A204.1 (cell line): ENCODE data around the gene SC5D.
A peak's percentile ranks its signal among the peaks of the same experiment; 100 is the strongest.

Source experiments
- FAIRE-seq: peaks from 2 replicates; lab custom pipeline; 2012; peaks lifted over from hg19 to GRCh38; lab: Jason Lieb, UNC

Gene SC5D, protein sequence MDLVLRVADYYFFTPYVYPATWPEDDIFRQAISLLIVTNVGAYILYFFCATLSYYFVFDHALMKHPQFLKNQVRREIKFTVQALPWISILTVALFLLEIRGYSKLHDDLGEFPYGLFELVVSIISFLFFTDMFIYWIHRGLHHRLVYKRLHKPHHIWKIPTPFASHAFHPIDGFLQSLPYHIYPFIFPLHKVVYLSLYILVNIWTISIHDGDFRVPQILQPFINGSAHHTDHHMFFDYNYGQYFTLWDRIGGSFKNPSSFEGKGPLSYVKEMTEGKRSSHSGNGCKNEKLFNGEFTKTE

DNA sequence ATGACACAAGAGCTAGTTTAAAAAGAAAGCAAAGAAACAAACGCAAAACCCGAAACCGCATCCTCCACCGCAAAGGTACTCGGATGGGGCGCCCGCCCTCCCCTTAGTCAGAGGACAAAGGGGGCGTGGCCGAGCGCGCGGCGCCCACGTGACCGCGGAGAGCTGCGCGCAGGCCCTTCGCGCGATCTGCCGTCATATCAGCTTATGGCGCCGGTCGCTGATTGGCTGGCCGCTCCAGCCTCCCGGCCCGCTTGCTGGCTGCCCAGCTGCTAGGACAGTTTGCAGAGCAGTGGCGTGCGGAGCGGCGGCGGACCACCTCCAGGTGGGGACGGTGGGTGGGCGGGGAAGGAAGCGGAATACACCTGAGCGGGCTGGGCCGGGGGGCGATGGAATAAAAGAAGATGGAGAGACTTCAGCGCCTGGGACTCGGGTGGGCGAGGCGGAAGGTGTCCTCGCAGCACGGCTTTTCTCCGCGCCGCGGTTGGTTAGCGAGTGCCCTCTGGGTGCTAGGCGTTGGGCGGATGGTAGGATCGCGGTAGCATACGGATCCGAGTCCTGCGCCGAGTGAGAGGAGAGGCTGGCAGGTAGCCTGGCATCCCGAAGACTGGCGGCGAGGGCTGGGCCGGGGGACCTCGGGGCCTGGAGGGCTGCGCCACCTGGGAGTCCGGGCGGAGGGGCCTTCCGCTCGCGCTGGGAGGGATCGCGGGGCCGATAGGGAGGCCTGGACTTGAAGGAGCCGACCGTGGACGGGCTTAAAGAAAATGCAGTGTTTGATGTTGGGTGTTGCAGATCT, at the start of gene SC5D:
Gene SC5D (plus strand): TSS at position 277 of the 793 bp plus-strand sequence. CDS start 10,605 bp downstream, outside the sequence.
- FAIRE-seq = peak; percentile 37

DNA sequence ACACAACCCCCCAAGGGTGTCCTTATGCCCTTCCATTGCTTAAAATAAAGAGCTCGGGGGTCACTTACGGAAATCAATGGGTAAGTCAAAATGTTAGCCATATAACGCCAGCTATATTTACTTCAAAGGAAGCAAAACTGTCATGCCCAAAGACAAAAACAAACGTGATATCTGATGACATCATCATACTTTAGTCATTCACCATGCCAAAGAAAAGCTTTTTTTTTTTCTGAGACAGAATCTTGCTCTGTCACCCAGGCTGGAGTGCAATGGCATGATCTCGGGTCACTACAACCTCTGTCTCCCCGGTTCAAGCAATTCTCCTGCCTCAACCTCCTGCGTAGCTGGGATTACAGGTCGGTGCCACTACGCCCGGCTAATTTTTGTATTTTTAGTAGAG, 47.7 kb upstream of the SC5D start:
- FAIRE-seq = no peak

GRCh38 chr11:121246021-121246768, 46.4 kb upstream of the SC5D start:
- no peak for FAIRE-seq

GRCh38 chr11:121246769-121247035, 45.9 kb upstream of the SC5D start:
- FAIRE-seq = no peak

- FAIRE-seq = no peak
Observed at GRCh38 chr11:121248496-121248895, 44.1 kb upstream of the SC5D start.

- peak; percentile 99 for FAIRE-seq
Observed at GRCh38 chr11:121249039-121249663, 43.4 kb upstream of the SC5D start.

DNA sequence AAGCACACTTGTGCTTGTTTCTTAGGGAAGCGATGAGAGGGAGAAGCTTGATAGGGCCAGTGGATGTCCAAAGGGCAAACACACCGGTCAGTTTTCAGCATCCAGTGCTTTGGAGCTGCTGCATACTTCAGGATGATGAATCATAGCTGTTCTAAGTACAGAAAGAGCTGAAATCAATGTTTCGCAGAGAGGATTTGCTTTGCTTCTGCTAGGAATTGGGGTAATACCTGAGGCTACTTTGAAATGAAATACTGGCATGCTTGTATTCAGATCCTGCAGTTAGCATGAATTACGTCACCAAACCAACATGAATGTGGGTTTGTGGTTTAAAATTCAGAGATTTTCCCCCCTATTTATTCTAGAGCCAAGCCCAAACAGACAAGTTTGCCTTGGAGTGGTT, 41.7 kb upstream of the SC5D start:
- FAIRE-seq = no peak

GRCh38 chr11:121253951-121254350, 38.6 kb upstream of the SC5D start:
- no peak for FAIRE-seq

DNA sequence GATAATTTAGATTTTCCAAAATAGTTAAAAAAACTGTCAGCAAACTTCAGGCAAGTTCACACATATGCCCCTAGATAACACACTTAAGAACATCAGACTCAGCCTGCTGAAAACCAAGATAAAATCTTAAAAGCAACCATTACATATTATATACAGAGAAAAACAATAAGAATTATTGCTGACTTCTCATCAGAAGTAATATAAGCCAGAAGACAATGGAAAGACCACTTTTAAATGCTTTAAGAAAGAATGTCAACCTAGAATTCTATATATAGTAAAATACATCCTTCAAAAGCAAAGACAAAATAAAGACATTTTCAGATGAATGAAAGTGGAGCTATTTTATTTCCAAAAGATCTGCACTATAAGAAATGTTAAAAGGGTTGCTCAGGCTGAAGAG, 37.8 kb upstream of the SC5D start:
- no peak for FAIRE-seq

GRCh38 chr11:121255473-121256125, 37.0 kb upstream of the SC5D start:
- FAIRE-seq = no peak

GRCh38 chr11:121257289-121257688, 35.3 kb upstream of the SC5D start:
- no peak for FAIRE-seq

GRCh38 chr11:121257976-121258375, 34.6 kb upstream of the SC5D start:
- no peak for FAIRE-seq

- FAIRE-seq = no peak
Observed at GRCh38 chr11:121265586-121265985, 27.0 kb upstream of the SC5D start.

DNA sequence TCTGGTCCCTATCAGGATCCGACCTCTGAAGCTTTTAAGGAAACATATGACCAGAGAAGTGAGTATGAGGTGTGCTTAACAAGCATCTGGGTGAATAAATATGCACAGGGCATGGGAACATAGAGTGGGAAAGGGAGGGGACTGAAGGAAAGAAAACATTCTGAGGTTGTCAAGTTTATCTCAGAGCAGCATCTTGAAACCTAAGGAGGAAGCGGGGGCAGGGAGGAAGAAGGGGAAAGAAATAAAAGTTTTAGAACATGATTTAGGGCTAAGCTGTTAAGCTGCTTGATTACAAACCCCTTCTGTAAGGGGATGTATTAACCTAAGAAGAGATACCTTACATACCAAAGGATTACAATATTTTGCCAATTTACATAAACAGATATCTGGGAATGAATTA, 24.0 kb upstream of the SC5D start:
- FAIRE-seq = no peak

DNA sequence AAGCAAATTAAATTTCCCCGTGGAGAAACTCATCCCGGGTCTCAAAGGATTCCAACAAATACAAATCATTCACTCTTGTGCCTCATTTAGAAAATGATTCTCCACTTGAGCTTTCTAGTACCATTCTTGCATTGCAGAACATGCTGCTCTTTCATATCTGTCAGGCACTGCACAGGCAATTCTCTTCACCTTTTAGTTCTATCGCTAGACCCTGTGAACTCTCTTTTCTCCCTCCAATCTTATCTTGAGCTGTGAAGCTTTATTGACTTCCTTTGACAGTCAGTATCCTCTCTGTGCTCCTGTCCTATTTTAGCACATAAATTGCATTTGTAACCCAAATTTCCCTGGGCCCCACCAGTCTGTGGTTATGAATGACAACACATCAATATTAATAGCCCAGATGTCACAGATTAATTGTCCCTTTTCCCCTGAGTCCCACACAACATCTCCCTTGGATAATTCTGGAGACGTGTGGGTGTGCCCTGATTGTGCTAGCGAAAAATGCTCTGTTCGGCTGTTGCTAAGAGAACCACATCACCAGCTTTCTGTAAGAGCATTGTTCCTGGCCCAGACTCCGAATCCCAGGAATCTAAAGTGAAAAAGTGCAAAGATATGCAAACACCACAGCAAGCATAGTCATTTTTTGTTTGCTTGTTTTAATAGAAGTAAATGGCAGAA, 22.4 kb upstream of the SC5D start:
- no peak for FAIRE-seq

DNA sequence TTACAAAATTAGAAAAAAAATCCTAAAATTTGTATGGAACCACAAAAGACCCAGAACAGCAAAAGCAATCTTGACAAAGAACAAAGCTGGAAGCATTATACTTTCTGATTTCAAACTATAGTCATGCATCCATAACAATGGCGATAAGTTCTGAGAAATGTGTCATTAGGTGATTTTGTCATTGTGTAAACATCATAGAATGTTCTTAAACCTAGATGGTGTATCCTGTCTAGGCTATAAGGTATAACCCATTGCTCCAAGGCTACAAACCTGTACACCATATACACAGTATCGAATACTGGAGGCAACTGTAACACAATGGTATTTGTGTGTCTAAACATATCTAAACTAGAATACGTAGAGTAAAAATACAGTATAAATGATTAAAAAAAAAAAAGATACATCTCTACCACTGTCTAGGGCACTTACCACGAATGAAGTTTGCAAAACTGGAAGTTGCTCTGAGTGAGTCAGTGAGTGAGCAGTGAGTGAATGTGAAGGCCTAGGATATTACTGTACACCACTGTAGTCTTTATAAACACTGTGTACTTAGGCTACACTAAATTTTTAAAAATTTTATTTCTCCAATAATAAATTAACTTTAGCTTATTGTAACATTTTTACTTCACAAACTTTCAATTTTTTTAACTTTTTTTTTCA, 18.1 kb upstream of the SC5D start:
- no peak for FAIRE-seq

DNA sequence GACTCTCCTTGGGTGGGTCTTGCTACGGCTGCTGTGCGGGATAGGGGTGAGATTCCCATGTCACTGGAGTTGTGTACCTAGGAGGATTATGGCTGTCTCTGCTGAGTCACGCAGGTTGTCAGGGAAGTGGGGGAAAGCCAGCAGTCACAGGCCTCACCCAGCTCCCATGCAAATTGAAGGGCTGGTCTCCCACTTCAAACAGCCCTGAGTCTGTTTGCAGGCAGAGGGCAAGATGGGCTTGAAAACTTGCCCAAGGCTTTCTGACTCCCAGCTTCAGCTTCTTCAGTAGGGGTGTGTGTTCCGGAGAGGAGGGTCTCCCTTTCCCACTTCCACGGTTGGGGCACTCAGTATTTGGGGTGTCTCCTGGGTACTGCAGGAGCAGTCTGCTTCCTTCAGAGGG, 10.9 kb upstream of the SC5D start:
- FAIRE-seq = no peak

DNA sequence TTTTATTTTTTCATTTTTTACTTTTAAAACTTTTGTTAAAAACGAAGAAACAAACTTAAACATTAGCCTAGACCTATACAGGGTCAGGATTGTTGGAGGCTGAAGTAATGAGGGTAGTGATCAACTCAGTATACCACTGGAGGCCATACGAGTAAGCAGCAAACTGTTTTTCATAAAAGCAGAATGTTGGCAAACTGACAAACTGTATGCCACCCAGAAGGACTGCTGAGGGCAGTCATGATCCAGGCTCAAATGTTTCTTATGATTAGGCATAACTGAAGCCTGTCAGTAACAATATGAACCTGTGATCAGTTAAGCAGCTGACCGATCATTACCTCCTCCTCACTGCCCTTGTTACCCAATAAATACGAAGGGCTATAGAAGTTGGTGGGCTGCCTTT, 10.2 kb upstream of the SC5D start:
- FAIRE-seq = no peak

DNA sequence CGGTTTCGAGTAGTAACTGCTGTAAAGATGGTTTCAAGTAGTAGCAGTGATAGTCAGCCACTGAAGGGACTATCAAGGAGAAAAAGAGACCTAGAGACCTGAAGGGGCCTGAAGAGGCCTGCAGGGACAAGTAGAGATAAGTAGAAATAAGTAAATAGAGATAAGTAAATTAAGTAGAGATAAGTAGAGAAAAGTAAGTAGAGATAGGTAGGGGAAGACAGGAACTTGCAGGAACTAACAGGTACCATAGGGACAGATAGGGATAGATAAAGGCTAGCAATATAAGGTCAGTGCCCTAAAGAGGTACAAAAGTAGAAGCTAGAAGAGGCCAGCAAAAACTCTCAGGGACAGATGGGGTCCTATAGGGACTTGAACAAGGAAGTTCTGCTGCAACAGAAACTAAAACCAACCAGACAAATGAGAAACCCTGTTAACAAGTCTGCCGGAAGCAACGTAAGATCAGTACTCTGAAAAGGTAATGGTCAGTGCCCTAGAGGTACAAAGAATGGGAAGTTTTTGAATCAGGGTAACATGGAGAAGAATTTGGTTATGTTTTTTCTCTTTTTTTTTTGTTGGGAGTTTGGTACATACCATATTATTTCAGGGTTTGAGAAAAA, 9.6 kb upstream of the SC5D start:
- no peak for FAIRE-seq

DNA sequence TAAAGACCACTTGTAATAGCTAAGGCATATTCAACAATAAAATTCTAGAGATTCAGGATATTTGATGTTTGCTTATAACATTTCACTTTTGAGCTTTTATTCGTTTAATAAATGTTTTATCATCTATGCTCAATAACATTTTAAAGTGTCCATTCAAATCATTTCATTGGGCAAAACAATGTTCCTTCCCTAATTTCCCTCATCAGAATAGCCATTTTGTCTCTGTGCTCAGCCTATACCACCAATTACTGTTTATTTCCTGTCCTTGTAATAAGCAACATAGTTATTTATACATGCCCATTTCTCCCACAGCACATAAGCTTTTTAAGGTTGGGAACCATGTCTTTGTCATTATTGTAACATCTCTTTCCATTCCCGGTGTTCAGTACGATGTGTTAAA, 1.3 kb upstream of the SC5D start:
- FAIRE-seq = no peak
